K562 (cell line): Measurements from ENCODE around the gene SLC32A1. TPM values are rescaled to one million over a fixed set of nuclear protein-coding genes. Genes with fewer than 3 reads are reported as not detected.
A peak's percentile ranks its signal among the peaks of the same experiment; 100 is the strongest.

Experiments used
- ATAC-seq: fragments of 200-7000 bp; cut with Tn5 transposase; 3 replicates; pipeline ENCODE4 v1.9.1; 2020; ENCODE audit warnings: moderate library complexity
- BruUV-seq: library from RNA; stranded (reverse); fragments of 400-500 nt; replicated peaks from 2 replicates; lab custom pipeline; 2021; lab: Mats Ljungman, UMichigan
- CTCF ChIA-PET: fragments of 300-600 bp; formaldehyde crosslinking; extraction: SDS; loops from one replicate; lab custom pipeline; 2021; ENCODE audit warnings: low intra/inter-chr PET ratio; lab: Yijun Ruan, JAX
- POLR2A ChIA-PET: fragments of 300-600, 350-650 bp; sonication (Branson Sonifier 250); formaldehyde crosslinking; extraction: SDS; loops from one replicate; lab custom pipeline; 2021; ENCODE audit warnings: antibody characterized with exemption, inconsistent platforms; lab: Yijun Ruan, JAX
- DNase-seq, 4 experiments: peaks; one replicate each; pipeline versions ENCODE4 v3.0.0 to v3.0.0-alpha.2; 2011 to 2018; ENCODE audit warnings: low spot score in 3 of 4, mixed read lengths in 3 of 4; ENCODE audit errors: extremely low read depth in 1 of 4
- FAIRE-seq: peaks from 2 replicates; lab custom pipeline; 2011; peaks lifted over from hg19 to GRCh38; lab: Jason Lieb, UNC
- H2AFZ ChIP-seq: 2 replicates; pipeline ENCODE4 v1.6.0; 2011; ENCODE audit warnings: low read depth, low read length, control low read depth, inconsistent platforms
- H3K27ac ChIP-seq: fragments of 200-600 bp; 3 replicates; pipeline ENCODE4 v1.8.0; 2011; ENCODE audit warnings: low read depth, mild to moderate bottlenecking, control low read depth, inconsistent platforms, low read length, moderate library complexity, mixed read lengths; ENCODE audit errors: extremely low read depth
- H3K27me3 ChIP-seq, 2 experiments: fragments of 300-600 bp in 1 of 2; 2 replicates in 1 of 2; 3 replicates in 1 of 2; pipeline versions ENCODE4 v1.6.0 to v1.8.0; 2011; ENCODE audit warnings: inconsistent platforms in 2 of 2, low read length in 2 of 2, mild to moderate bottlenecking in 1 of 2, mixed read lengths in 1 of 2, moderate library complexity in 1 of 2; ENCODE audit not compliant: control insufficient read depth in 2 of 2, insufficient read depth in 2 of 2
- H3K36me3 ChIP-seq: fragments of 300-600 bp; 3 replicates; pipeline ENCODE4 v1.8.0; 2011; ENCODE audit warnings: mild to moderate bottlenecking, low read length, inconsistent platforms; ENCODE audit not compliant: control insufficient read depth, insufficient read depth
- H3K4me1 ChIP-seq, 2 experiments: fragments of 200-600 bp in 1 of 2; replicated peaks in 1 of 2; 2 replicates in 1 of 2; 3 replicates in 1 of 2; pipeline versions ENCODE4 v1.5.1 to v1.8.0; 2011; ENCODE audit warnings: inconsistent platforms in 2 of 2, low read length in 2 of 2, mild to moderate bottlenecking in 1 of 2, mixed read lengths in 1 of 2, moderate library complexity in 1 of 2; ENCODE audit not compliant: control insufficient read depth in 2 of 2, insufficient read depth in 2 of 2
- H3K4me2 ChIP-seq: 2 replicates; pipeline ENCODE4 v1.6.1; 2011; ENCODE audit warnings: low read length, control low read depth, inconsistent platforms, mixed read lengths; ENCODE audit not compliant: insufficient read depth
- H3K4me3 ChIP-seq: fragments of 200-600 bp; sonication (generic), shearing (Covaris generic); 2 replicates; pipeline ENCODE4 v1.5.1; 2016; ENCODE audit warnings: control low read depth, inconsistent platforms
- H3K79me2 ChIP-seq: fragments of 200-600 bp; 3 replicates; pipeline ENCODE4 v1.8.0; 2011; ENCODE audit warnings: low read length, inconsistent platforms; ENCODE audit not compliant: control insufficient read depth, insufficient read depth
- H3K9ac ChIP-seq, 2 experiments: 2 replicates each; pipeline versions ENCODE4 v1.6.0 to v1.6.1; 2011; ENCODE audit warnings: low read depth in 2 of 2, low read length in 2 of 2, control low read depth in 1 of 2, inconsistent platforms in 1 of 2, mild to moderate bottlenecking in 1 of 2, mixed read lengths in 1 of 2; ENCODE audit not compliant: insufficient read depth in 1 of 2
- H3K9me1 ChIP-seq: one replicate; pipeline ENCODE4 v1.6.0; 2011; ENCODE audit warnings: inconsistent platforms, mild to moderate bottlenecking, low read length, moderate library complexity; ENCODE audit not compliant: control insufficient read depth, insufficient read depth
- H3K9me3 ChIP-seq: replicated peaks from 2 replicates; pipeline ENCODE4 v1.5.1; 2011; ENCODE audit warnings: low read depth, low read length, inconsistent platforms; ENCODE audit not compliant: control insufficient read depth, insufficient read depth
- H4K20me1 ChIP-seq: replicated peaks from 2 replicates; pipeline ENCODE4 v1.6.1; 2011; ENCODE audit warnings: low read length, inconsistent platforms, mixed read lengths; ENCODE audit not compliant: control insufficient read depth, insufficient read depth
- CREBBP ChIP-seq: IDR thresholded peaks from one replicate; pipeline ENCODE4 v1.6.1; 2012; ENCODE audit warnings: low read depth, mild to moderate bottlenecking, control low read depth, inconsistent platforms, low read length
- HMGXB4 ChIP-seq: sonication (generic); formaldehyde crosslinking; IDR thresholded peaks from 2 replicates; pipeline ENCODE4 v1.8.1; 2023; ENCODE audit warnings: mild to moderate bottlenecking, missing genetic modification reagents
- KAT8 ChIP-seq: fragments of 450-650 bp; IDR thresholded peaks from 2 replicates; pipeline ENCODE4 v1.6.1; 2016; ENCODE audit warnings: low read depth, mild to moderate bottlenecking
- KLF16 ChIP-seq: IDR thresholded peaks from 2 replicates; pipeline ENCODE4 v1.6.1; 2016; ENCODE audit warnings: antibody characterized with exemption
- MAFK ChIP-seq: IDR thresholded peaks from 2 replicates; pipeline ENCODE4 v1.6.1; 2011; ENCODE audit warnings: low read length, improper control_type of control experiment
- MAX ChIP-seq: sonication (generic); formaldehyde crosslinking; IDR thresholded peaks from 2 replicates; pipeline ENCODE4 v1.9.0; 2022; ENCODE audit warnings: mild to moderate bottlenecking, missing genetic modification reagents
- SREBF1 ChIP-seq: fragments of 150-350 bp; IDR thresholded peaks from 2 replicates; pipeline ENCODE4 v1.6.1; 2014; ENCODE audit warnings: antibody characterized with exemption, low read depth, low read length, borderline replicate concordance
- TEAD4 ChIP-seq, 2 experiments: sonication (generic) in 1 of 2; formaldehyde crosslinking in 1 of 2; IDR thresholded peaks; 2 replicates each; pipeline versions ENCODE4 v1.6.1 to v1.8.0; 2012 to 2022; ENCODE audit warnings: borderline replicate concordance in 1 of 2, inconsistent platforms in 1 of 2, low read length in 1 of 2, mild to moderate bottlenecking in 1 of 2, missing genetic modification reagents in 1 of 2
- THAP7 ChIP-seq: fragments of 250-450 bp; sonication (Bioruptor Pico); IDR thresholded peaks from 2 replicates; pipeline ENCODE4 v1.5.0; 2021
- TRIM25 ChIP-seq: fragments of 450-650 bp; IDR thresholded peaks from 2 replicates; pipeline ENCODE4 v1.7.0; 2016; ENCODE audit warnings: borderline replicate concordance
- ZNF133 ChIP-seq: fragments of 250-450 bp; sonication (Bioruptor Pico); IDR thresholded peaks from 2 replicates; pipeline ENCODE4 v1.4.0; 2020; ENCODE audit warnings: mild to moderate bottlenecking
- WGBS: fragments of 100-300 bp; shearing (Covaris generic); methylation state at CpG from one replicate; pipeline ENCODE4 v1.1.6; 2016; ENCODE audit warnings: low coverage, mixed read lengths; ENCODE audit not compliant: insufficient coverage; ENCODE audit errors: missing lambda C conversion rate; 5-methylcytosine and 5-hydroxymethylcytosine counted together
- in situ Hi-C: fragments of 300-500 bp; cut with MboI; formaldehyde crosslinking; loops from 4 replicates; pipeline ENCODE4 v1.15.0; 2018; ENCODE audit warnings: inconsistent platforms, mixed read lengths
- intact Hi-C: fragments of 100-400 bp; cut with micrococcal nuclease; formaldehyde crosslinking; loops from 2 replicates; pipeline ENCODE4 v1.14.2; 2022
- polyA plus RNA-seq, 8 experiments: library from polyadenylated mRNA; depleted of rRNA in 4 of 8; stranded (reverse) in 5 of 8; unstranded in 3 of 8; fragments of >200 nt; fragmentation: Nextera tagmentation in 2 of 8; fragmentation: Illumina TruSeq in 1 of 8; extraction: Ambion mirVana in 2 of 8; extraction: Trizol in 1 of 8; gene quantifications; 2 replicates each; pipeline versions ENCODE4 v1.2.1 to v1.2.3, GENCODE V29; 2011 to 2014; ENCODE audit warnings: inconsistent platforms in 1 of 8, missing spikeins in 1 of 8
- total RNA-seq, 7 experiments: library from RNA; depleted of rRNA in 6 of 7; stranded (reverse); fragments of >200 nt in 6 of 7; fragmentation: Illumina TruSeq in 2 of 7; extraction: Trizol in 2 of 7; gene quantifications; 2 replicates each; pipeline versions ENCODE4 v1.2.1 to v1.2.3, GENCODE V29; 2011 to 2021; ENCODE audit warnings: low replicate concordance in 1 of 7

The SLC32A1 gene
- total and polyA plus RNA-seq, 9 of the 15 experiments (the other 6 are each of a cell fraction or from before 2014, with no cell fraction given): not detected

- TF ChIP-seq MAFK: no peak
Observed at GRCh38 chr20:38730167-38730988, 6.1 kb downstream of the SLC32A1 start (continued).

GRCh38 chr20:38730989-38731737, 6.9 kb downstream of the SLC32A1 start:
- CTCF ChIA-PET: interaction anchor here (0.6 to 3.9 kb wide), 4 partner anchors 18 to 198 kb away, joined by 3 to 22 read pairs (median 6); no protein-coding TSS in a partner anchor
- Histone ChIP-seq H3K4me1 (peaks cover 8 to 32% of the 10 kb centered on the region in 2 experiments; a peak in 4 of 5 replicates), H3K9ac (peak overlapping the region; percentile 15 to 86; a peak in 3 of 4 replicates), H3K4me2 (peak overlapping the region; percentile 92), H3K79me2 (no peaks in the 10 kb centered on the region), H3K4me3 (peak overlapping the region; percentile 37), H4K20me1 (no peaks in the 10 kb centered on the region), H3K27me3 (peaks cover 22 to 60% of the 10 kb centered on the region in 2 experiments), H3K36me3 (no peaks in the 10 kb centered on the region), H3K9me3 (no peaks in the 10 kb centered on the region), H2AFZ (peak overlapping the region; percentile 94), H3K9me1 (no peaks in the 10 kb centered on the region), H3K27ac (no peak overlapping the region)
- whole genome bisulfite sequencing: 1% methylated on average over 38 of the region's 40 CpGs
- DNase-seq (peak; percentile 83 to 92 (median 89)), ATAC-seq (peak; percentile 93), FAIRE-seq (peak; percentile 83)
- intact Hi-C loops (loop anchor here (2.0 kb wide), 1 partner anchor 20 kb away; no protein-coding TSS in a partner anchor), in situ Hi-C loops (loop anchor here (5.0 kb wide), 1 partner anchor 84 kb away; no protein-coding TSS in a partner anchor)
- BruUV-seq: no TSS peak
- POLR2A ChIA-PET: interaction anchor here (1.0 kb wide), 1 partner anchor 14 kb away, joined by 3 read pairs; no protein-coding TSS in a partner anchor
- TF ChIP-seq TEAD4 (IDR thresholded peaks at IDR 0.05; ENCODE audit: low read length) (no peak), TEAD4 (CRISPR knock-in tag; IDR thresholded peaks at IDR 0.05; ENCODE audit: borderline replicate concordance) (no peak), THAP7 (no peak), KAT8 (no peak), TRIM25 (no peak), KLF16 (peak; percentile 39; the same call in 1 of the 2 replicates), SREBF1 (no peak), ZNF133 (CRISPR knock-in tag) (no peak), CREBBP (no peak), HMGXB4 (CRISPR knock-in tag) (no peak), MAX (CRISPR knock-in tag) (peak; percentile 82)
